ENCODE measurements around the gene SLC44A3. TPM values are rescaled to one million over a fixed set of nuclear protein-coding genes. Genes with fewer than 3 reads are reported as not detected.

SLC44A3 gene
- polyA plus RNA-seq, 2 of the 4 experiments (the other 2 are of a cell fraction) = 1.9 to 5.4 TPM

- ChIA-PET CTCF (interaction anchor here (0.7 to 4.1 kb wide), 6 partner anchors 8 to 173 kb away, joined by 3 to 23 read pairs (median 3); no protein-coding TSS in a partner anchor), POLR2A (no interaction called here)
- ATAC-seq (no peak), FAIRE-seq (no peak), DNase-seq (ENCODE audit: low read depth in 1 of 2, low spot score in 1 of 2) (no peak)
- Histone ChIP-seq H3K9me3 (no peaks in the 10 kb centered on the region), H3K27ac (no peak overlapping the region), H3K4me1 (no peaks in the 10 kb centered on the region), H3K4me2 (no peak overlapping the region), H3K4me3 (no peak overlapping the region)
- no peak for TF ChIP-seq KDM5A (IDR thresholded peaks at IDR 0.05)
- no peak for TF ChIP-seq NFE2L2 (conservative IDR thresholded peaks at IDR 0.05; ENCODE audit: low read length)
- no peak for TF ChIP-seq FOSL2 (IDR thresholded peaks at IDR 0.05)
- TF ChIP-seq FOSL2 (CRISPR knock-in tag; IDR thresholded peaks at IDR 0.05) = no peak
- TF ChIP-seq, protein P1, sequence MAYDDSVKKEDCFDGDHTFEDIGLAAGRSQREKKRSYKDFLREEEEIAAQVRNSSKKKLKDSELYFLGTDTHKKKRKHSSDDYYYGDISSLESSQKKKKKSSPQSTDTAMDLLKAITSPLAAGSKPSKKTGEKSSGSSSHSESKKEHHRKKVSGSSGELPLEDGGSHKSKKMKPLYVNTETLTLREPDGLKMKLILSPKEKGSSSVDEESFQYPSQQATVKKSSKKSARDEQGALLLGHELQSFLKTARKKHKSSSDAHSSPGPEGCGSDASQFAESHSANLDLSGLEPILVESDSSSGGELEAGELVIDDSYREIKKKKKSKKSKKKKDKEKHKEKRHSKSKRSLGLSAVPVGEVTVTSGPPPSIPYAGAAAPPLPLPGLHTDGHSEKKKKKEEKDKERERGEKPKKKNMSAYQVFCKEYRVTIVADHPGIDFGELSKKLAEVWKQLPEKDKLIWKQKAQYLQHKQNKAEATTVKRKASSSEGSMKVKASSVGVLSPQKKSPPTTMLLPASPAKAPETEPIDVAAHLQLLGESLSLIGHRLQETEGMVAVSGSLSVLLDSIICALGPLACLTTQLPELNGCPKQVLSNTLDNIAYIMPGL (CRISPR knock-in tag; IDR thresholded peaks at IDR 0.05; ENCODE audit: borderline replicate concordance) = no peak
- no peak for TF ChIP-seq CHD4 (IDR thresholded peaks at IDR 0.05; ENCODE audit: borderline replicate concordance)
- TF ChIP-seq HOXB5 (CRISPR knock-in tag; IDR thresholded peaks at IDR 0.05) = no peak
- TF ChIP-seq HES2 (IDR thresholded peaks at IDR 0.05) = no peak
- no peak for TF ChIP-seq RARB (CRISPR knock-in tag; IDR thresholded peaks at IDR 0.05)
- no peak for TF ChIP-seq ELK1 (IDR thresholded peaks at IDR 0.05; ENCODE audit: low read depth, low read length)
- TF ChIP-seq SMC3 (IDR thresholded peaks at IDR 0.05) = no peak
- TF ChIP-seq, protein P2, sequence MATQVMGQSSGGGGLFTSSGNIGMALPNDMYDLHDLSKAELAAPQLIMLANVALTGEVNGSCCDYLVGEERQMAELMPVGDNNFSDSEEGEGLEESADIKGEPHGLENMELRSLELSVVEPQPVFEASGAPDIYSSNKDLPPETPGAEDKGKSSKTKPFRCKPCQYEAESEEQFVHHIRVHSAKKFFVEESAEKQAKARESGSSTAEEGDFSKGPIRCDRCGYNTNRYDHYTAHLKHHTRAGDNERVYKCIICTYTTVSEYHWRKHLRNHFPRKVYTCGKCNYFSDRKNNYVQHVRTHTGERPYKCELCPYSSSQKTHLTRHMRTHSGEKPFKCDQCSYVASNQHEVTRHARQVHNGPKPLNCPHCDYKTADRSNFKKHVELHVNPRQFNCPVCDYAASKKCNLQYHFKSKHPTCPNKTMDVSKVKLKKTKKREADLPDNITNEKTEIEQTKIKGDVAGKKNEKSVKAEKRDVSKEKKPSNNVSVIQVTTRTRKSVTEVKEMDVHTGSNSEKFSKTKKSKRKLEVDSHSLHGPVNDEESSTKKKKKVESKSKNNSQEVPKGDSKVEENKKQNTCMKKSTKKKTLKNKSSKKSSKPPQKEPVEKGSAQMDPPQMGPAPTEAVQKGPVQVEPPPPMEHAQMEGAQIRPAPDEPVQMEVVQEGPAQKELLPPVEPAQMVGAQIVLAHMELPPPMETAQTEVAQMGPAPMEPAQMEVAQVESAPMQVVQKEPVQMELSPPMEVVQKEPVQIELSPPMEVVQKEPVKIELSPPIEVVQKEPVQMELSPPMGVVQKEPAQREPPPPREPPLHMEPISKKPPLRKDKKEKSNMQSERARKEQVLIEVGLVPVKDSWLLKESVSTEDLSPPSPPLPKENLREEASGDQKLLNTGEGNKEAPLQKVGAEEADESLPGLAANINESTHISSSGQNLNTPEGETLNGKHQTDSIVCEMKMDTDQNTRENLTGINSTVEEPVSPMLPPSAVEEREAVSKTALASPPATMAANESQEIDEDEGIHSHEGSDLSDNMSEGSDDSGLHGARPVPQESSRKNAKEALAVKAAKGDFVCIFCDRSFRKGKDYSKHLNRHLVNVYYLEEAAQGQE (IDR thresholded peaks at IDR 0.05) = no peak
- TF ChIP-seq, protein P3, sequence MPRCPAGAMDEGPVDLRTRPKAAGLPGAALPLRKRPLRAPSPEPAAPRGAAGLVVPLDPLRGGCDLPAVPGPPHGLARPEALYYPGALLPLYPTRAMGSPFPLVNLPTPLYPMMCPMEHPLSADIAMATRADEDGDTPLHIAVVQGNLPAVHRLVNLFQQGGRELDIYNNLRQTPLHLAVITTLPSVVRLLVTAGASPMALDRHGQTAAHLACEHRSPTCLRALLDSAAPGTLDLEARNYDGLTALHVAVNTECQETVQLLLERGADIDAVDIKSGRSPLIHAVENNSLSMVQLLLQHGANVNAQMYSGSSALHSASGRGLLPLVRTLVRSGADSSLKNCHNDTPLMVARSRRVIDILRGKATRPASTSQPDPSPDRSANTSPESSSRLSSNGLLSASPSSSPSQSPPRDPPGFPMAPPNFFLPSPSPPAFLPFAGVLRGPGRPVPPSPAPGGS (IDR thresholded peaks at IDR 0.05) = no peak
- TF ChIP-seq EHF (CRISPR knock-in tag; IDR thresholded peaks at IDR 0.05) = no peak
- 90% methylated on average over 4 of the region's 4 CpGs for WGBS (ENCODE audit: missing lambda C conversion rate)
Measured at GRCh38 chr1:94872771-94873495, 52.8 kb downstream of the SLC44A3 start.

- Histone ChIP-seq H3K4me2 (no peak overlapping the region), H3K4me3 (no peak overlapping the region), H3K27ac (no peak overlapping the region), H3K4me1 (no peaks in the 10 kb centered on the region), H3K9me3 (no peaks in the 10 kb centered on the region)
- ChIA-PET POLR2A (no interaction called here), CTCF (interaction anchor here (0.6 to 4.1 kb wide), 6 partner anchors 9 to 172 kb away, joined by 3 to 23 read pairs (median 3); no protein-coding TSS in a partner anchor)
- DNase-seq (ENCODE audit: low read depth in 1 of 2, low spot score in 1 of 2) (no peak), FAIRE-seq (no peak), ATAC-seq (no peak)
- WGBS (ENCODE audit: missing lambda C conversion rate) = 84% methylated on average over 7 of the region's 7 CpGs
- TF ChIP-seq EHMT2 (IDR thresholded peaks at IDR 0.05; ENCODE audit: low read depth) (no peak), HDAC2 (IDR thresholded peaks at IDR 0.05) (no peak), CBX2 (IDR thresholded peaks at IDR 0.05; ENCODE audit: borderline replicate concordance, low read depth) (no peak), NFE2L2 (conservative IDR thresholded peaks at IDR 0.05; ENCODE audit: low read length) (no peak), ZNF302 (CRISPR knock-in tag; IDR thresholded peaks at IDR 0.05) (no peak), JUNB (IDR thresholded peaks at IDR 0.05) (no peak), FOSL2 (IDR thresholded peaks at IDR 0.05) (no peak), FOSL2 (CRISPR knock-in tag; IDR thresholded peaks at IDR 0.05) (no peak), BHLHE40 (IDR thresholded peaks at IDR 0.05; ENCODE audit: low read depth, low read length) (no peak), E2F6 (IDR thresholded peaks at IDR 0.05; ENCODE audit: borderline replicate concordance, low read depth) (no peak), HEYL (CRISPR knock-in tag; IDR thresholded peaks at IDR 0.05) (no peak), PBX3 (IDR thresholded peaks at IDR 0.05) (no peak)
- TF ChIP-seq, protein P4, sequence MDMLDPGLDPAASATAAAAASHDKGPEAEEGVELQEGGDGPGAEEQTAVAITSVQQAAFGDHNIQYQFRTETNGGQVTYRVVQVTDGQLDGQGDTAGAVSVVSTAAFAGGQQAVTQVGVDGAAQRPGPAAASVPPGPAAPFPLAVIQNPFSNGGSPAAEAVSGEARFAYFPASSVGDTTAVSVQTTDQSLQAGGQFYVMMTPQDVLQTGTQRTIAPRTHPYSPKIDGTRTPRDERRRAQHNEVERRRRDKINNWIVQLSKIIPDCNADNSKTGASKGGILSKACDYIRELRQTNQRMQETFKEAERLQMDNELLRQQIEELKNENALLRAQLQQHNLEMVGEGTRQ (IDR thresholded peaks at IDR 0.05) = no peak
Measured at GRCh38 chr1:94873520-94874351, 53.6 kb downstream of the SLC44A3 start.
